Activated CD8-positive, alpha-beta memory T cell treated with anti-CD3 and anti-CD28 coated beads, Interleukin-2, amount 50 U/mL, for 48 hours (primary cell): ENCODE data around the gene NEDD4.
A peak's percentile ranks its signal among the peaks of the same experiment; 100 is the strongest.
"Not testable (repeated sequence)": the region's sequence is repeated elsewhere in the genome, so short reads cannot be mapped to it uniquely, and the experiment has no call there.

ENCODE experiments used
- DNase-seq: peaks from one replicate; pipeline ENCODE4 v3.0.0-alpha.2; 2020

Gene NEDD4

DNA sequence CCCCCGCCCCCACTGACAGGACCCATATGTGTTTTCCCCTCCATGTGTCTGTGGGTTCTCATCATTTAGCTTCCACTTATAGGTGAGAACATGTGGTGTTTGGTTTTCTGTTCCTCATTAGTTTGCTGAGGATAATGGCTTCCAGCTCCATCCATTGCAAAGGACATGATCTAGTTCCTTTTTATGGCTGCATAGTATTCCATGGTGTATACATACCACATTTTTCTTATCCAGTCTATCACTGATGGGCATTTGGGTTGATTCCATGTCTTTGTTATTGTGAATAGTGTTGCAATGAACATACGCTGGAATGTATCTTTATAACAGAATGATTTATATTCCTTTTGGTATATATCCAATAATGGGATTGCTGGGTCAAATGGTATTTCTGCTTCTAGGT is 171.7 kb downstream of the NEDD4 start:
- not testable (repeated sequence) for DNase-seq

- no peak for DNase-seq
Measured at GRCh38 chr15:55820043-55820442, 173.4 kb downstream of the NEDD4 start.

DNA sequence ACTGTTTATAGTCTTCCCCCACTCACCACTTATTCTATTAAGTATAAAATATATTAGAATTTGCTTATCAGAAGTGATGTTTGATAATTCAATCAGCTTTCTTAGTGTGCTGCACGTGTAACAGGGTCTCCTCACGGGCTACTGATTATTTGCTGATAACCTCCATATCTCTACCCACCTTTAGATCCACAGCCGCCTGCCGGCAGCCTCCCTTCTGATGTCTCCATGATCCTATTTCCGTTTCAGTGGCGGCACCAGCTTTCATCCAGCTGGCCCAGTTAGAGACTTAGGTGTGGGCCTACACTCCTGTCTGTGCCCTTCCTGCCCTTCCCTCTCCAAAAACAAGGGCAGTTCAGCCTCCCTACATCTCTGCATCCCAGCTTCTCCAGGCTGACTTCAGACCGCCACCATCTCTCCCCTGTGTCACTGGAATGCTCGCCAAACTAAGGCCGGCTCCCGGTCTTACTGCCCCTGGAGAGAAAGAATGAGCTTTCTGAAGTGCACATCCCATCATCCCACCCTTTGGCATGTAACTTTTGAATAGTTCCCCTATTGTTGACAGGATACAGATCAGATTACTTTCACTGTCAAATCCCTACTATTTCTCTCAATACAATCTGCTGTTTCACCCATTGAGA is 173.9 kb downstream of the NEDD4 start:
- DNase-seq = no peak

GRCh38 chr15:55816017-55816416 is 177.4 kb downstream of the NEDD4 start:
- DNase-seq = no peak

DNA sequence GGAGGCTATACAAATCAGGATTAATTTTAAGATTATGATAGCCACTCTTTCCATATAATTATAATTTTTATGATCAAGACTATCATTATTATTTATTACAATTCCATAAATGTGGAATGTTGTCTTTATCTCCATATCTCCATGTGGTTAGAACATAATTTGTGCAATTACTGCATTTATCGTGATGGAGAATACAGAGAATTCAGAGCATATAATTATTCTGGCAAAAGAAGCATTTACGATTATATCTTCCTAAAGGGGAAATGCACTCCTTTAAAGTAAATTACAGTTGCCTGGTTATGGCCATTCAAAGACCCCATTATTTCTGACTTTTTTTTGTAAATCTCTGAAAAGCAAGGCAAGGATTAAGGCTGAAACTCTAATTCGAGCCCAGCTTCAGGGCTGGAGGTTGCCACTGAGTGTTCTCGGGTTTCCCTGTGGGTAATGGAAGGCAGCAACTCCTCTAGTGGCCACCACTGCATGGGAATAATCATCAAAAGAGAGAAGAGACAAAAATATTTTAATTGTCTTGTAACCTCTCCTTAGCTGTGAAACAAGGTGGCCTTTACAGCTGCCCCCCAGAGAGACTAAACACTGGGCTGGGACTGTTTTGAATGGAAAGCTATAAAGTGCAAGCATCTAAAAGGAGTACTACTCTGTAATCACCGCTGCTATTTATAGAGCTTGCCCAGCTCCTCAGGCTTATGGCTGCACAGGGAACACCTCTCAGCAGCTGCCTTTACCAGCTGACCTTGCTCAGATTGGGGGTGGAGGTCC is 190.6 kb downstream of the NEDD4 start:
- DNase-seq = no peak

GRCh38 chr15:55800216-55800615 is 193.2 kb downstream of the NEDD4 start:
- DNase-seq = no peak

GRCh38 chr15:55799291-55800212 is 193.9 kb downstream of the NEDD4 start:
- DNase-seq = peak; percentile 57

GRCh38 chr15:55796321-55796965 is 197.0 kb downstream of the NEDD4 start:
- no peak for DNase-seq

GRCh38 chr15:55795031-55795430 is 198.4 kb downstream of the NEDD4 start:
- DNase-seq = no peak

GRCh38 chr15:55791551-55792400 is 201.6 kb downstream of the NEDD4 start:
- DNase-seq = no peak

DNA sequence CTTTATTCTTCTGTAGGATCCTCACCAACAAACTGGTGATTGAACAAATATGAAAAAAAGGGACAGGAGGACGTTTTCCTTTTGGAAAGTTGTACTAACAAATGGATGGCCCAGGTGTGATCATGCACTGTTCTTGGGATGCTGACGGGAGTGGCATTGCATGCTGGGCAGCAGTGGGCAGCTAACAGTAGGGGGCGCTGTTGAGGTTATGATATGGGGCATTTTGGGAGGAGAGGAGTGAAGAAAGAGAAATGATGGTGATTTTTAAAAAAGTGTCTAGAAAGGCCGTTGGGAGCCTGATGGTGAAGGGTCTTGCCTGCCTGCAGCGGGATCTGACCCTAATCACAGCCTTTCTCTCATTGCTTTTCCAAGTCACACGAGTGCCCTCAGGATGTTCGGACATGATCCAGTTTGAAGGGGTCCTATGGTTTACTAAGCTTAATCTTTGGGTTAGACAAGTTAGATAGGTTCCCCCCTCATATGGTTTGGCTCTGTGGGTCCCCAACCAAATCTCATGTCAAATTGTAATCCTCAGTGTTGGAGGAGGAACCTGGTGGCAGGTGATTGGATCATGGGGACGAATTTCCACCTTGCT is 204.2 kb downstream of the NEDD4 start:
- DNase-seq = peak; percentile 89

DNA sequence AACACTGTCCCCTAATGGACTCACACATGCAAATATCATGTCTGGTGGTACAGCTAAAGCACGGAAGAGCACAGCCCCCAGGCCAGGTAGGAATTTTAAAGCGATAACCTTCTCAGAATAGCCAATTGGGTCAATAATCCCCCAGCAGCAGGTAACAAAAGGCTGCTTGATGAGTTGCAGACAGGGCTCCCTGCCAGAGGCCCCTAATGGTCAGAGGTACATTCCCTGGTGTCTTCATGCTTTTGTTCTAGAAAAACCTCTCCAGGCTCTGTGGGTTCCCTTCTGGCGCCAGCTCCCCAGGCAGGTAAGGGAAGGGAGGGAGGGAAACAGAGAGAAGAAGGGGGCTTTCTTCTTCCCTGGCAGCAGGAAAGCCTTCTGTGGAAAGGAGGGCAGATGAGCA is 207.1 kb downstream of the NEDD4 start:
- no peak for DNase-seq

GRCh38 chr15:55785593-55785992 is 207.8 kb downstream of the NEDD4 start:
- not testable (repeated sequence) for DNase-seq

DNA sequence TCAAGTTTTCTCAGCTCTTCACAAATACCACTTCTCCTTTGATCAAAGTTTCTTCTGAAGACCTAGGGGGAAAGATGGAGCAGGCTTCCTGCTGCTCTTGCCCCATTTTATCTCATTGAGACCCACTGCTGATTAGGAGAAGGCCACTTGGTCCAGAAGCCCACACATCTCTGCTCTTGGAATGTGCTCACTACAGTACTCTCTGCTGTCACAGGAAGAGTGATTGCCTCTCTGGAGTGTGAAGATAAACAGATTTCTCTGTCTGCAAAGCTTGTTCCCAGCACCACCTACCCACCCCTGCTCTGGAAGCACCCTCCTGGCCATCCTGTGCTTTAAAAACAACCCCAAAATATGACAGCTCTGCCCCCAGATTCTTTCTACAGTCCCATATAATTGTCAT is 209.1 kb downstream of the NEDD4 start:
- no peak for DNase-seq

GRCh38 chr15:55782901-55783300 is 210.5 kb downstream of the NEDD4 start:
- no peak for DNase-seq

DNA sequence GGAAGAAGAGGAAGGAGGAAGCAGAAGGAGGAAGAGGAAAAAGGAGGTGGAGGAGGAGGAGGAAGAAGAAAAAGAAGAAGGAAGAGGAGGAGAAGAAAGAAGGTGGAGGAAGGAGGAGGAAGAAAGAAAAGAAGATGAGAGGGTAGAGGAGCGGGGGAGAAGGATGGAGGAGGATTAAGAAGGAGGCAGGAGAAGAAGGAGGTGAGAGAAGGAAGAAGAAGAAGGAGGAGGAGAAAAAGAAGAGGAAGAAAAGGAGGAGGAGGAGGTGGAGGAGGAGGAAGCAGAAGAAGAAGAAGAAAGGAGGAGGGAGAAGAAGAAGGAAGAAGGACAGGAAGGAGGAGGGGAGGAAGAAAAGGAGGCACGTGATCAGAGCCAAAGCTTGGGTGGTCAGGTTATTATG is 213.1 kb downstream of the NEDD4 start:
- no peak for DNase-seq

DNA sequence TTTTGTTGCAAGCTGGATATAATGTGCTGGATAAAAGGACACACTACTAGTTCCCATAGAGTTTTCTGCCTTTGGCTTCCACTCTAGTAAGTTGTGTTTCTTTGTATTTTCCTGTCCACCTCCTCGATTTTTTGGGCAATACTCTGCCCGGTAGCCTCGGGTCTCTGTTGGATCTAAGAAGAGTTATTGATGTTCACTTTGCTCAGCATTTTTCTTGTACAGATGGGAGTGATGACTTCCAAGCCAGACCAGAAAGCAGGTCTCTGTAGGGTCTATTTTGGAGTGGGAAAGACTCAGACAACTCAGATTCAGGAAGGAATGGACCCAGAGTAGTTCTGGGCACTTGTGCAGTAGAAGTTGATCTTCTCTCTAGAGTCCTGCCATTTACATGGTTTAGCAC is 214.5 kb downstream of the NEDD4 start:
- DNase-seq = no peak
